B cell (primary cell): ENCODE results near the gene ATXN3. TPM values are rescaled to one million over a fixed set of nuclear protein-coding genes. Genes with fewer than 3 reads are reported as not detected.

Experiments used
- ATAC-seq: fragments of 200-7000 bp; cut with Tn5 transposase; one replicate; pipeline ENCODE4 v1.10.0; 2021; ENCODE audit warnings: low read depth, mild to moderate bottlenecking, moderate number of reproducible peaks, moderate library complexity
- CTCF ChIA-PET: fragments of 350-600 bp; sonication (Branson Sonifier 250); formaldehyde crosslinking; loops from one replicate; lab custom pipeline; 2021; ENCODE audit warnings: antibody characterized with exemption, inconsistent platforms; lab: Charles Lee
- POLR2A ChIA-PET: fragments of 350-600 bp; sonication (Branson Sonifier 250); formaldehyde crosslinking; loops from one replicate; lab custom pipeline; 2021; ENCODE audit warnings: antibody characterized with exemption; lab: Charles Lee
- DNase-seq: peaks from one replicate; pipeline ENCODE4 v3.0.0; 2013
- H2AFZ ChIP-seq: 2 replicates; pipeline ENCODE4 v1.6.1; 2012; ENCODE audit warnings: mild to moderate bottlenecking, low read depth, low read length; ENCODE audit not compliant: insufficient read depth, poor library complexity, severe bottlenecking
- H3K27ac ChIP-seq, 2 donors: 1 replicate in 1 of 2; 2 replicates in 1 of 2; pipeline ENCODE4 v1.5.1; 2012 to 2013; ENCODE audit warnings: low read length in 2 of 2, mild to moderate bottlenecking in 2 of 2, moderate library complexity in 1 of 2
- H3K27me3 ChIP-seq, 4 experiments: fragments of 200-600 bp in 1 of 4; sonication (generic) in 1 of 4; replicated peaks in 1 of 4; 1 replicate in 2 of 4; 2 replicates in 2 of 4; pipeline versions ENCODE4 v1.6.1 to v1.7.0; 2013 to 2016; ENCODE audit warnings: low read length in 3 of 4, mild to moderate bottlenecking in 2 of 4, mixed read lengths in 1 of 4, moderate library complexity in 1 of 4; ENCODE audit not compliant: insufficient read depth in 4 of 4, control insufficient read depth in 3 of 4; ENCODE audit errors: control extremely low read depth in 1 of 4
- H3K36me3 ChIP-seq, 2 experiments: replicated peaks in 1 of 2; 1 replicate in 1 of 2; 2 replicates in 1 of 2; pipeline versions ENCODE4 v1.6.1 to v1.7.1; 2013; ENCODE audit warnings: low read length in 1 of 2; ENCODE audit not compliant: insufficient read depth in 2 of 2, control insufficient read depth in 1 of 2; ENCODE audit errors: control extremely low read depth in 1 of 2, extremely low read depth in 1 of 2
- H3K4me1 ChIP-seq, 2 donors: fragments of 200-600 bp in 1 of 2; sonication (generic) in 1 of 2; 1 replicate in 1 of 2; 2 replicates in 1 of 2; pipeline versions ENCODE4 v1.5.1 to v1.6.1; 2013 to 2017; ENCODE audit warnings: low read length in 2 of 2; ENCODE audit not compliant: control insufficient read depth in 2 of 2, insufficient read depth in 2 of 2
- H3K4me2 ChIP-seq: replicated peaks from 2 replicates; pipeline ENCODE3; 2012; ENCODE audit warnings: mild to moderate bottlenecking, low read depth, low read length; ENCODE audit not compliant: poor library complexity, severe bottlenecking
- H3K4me3 ChIP-seq, 5 experiments: fragments of 200-600 bp in 1 of 5; sonication (generic) in 1 of 5; 1 replicate in 3 of 5; 2 replicates in 2 of 5; pipeline versions ENCODE4 v1.5.1 to v1.7.0; 2011 to 2016; ENCODE audit warnings: low read length in 4 of 5, mild to moderate bottlenecking in 4 of 5, low read depth in 2 of 5, control low read depth in 1 of 5, moderate library complexity in 1 of 5; ENCODE audit not compliant: insufficient read depth in 1 of 5; ENCODE audit errors: control extremely low read depth in 1 of 5, extremely low read depth in 1 of 5
- H3K79me2 ChIP-seq: fragments of 200-600 bp; sonication (generic); one replicate; pipeline ENCODE4 v1.6.0; 2016; ENCODE audit warnings: low read length; ENCODE audit not compliant: control insufficient read depth, insufficient read depth
- H3K9ac ChIP-seq: fragments of 200-600 bp; sonication (generic); 2 replicates; pipeline ENCODE4 v1.6.1; 2017; ENCODE audit warnings: mild to moderate bottlenecking, low read length, moderate library complexity
- H3K9me3 ChIP-seq, 3 donors: one replicate each; pipeline versions ENCODE4 v1.6.1 to v1.7.1; 2013; ENCODE audit warnings: low read length in 2 of 3; ENCODE audit not compliant: control insufficient read depth in 2 of 3, insufficient read depth in 1 of 3; ENCODE audit errors: control extremely low read depth in 1 of 3
- H4K20me1 ChIP-seq: 2 replicates; pipeline ENCODE4 v1.6.0; 2012; ENCODE audit warnings: mild to moderate bottlenecking, low read length; ENCODE audit not compliant: insufficient read depth, control insufficient read depth, poor library complexity, severe bottlenecking
- H3K27ac Mint-ChIP-seq: one replicate; pipeline ENCODE4 v1.8.0; 2021; ENCODE audit warnings: mixed read lengths
- H3K27me3 Mint-ChIP-seq: one replicate; pipeline ENCODE4 v1.8.0; 2021; ENCODE audit warnings: mixed read lengths
- H3K4me1 Mint-ChIP-seq: one replicate; pipeline ENCODE4 v1.8.0; 2021; ENCODE audit warnings: mixed read lengths
- H3K4me3 Mint-ChIP-seq: one replicate; pipeline ENCODE4 v1.8.0; 2021; ENCODE audit warnings: mixed read lengths
- H3K9me3 Mint-ChIP-seq: one replicate; pipeline ENCODE4 v1.8.0; 2022; ENCODE audit warnings: mixed read lengths; ENCODE audit not compliant: insufficient read depth
- CTCF ChIP-seq: fragments of 200-600 bp; IDR thresholded peaks from one replicate; pipeline ENCODE4 v1.8.0; 2022; ENCODE audit warnings: antibody characterized with exemption, mild to moderate bottlenecking
- EZH2 ChIP-seq: IDR thresholded peaks from 2 replicates; pipeline ENCODE4 v1.6.1; 2012; ENCODE audit warnings: borderline replicate concordance, low read depth, mild to moderate bottlenecking, moderate library complexity, low read length; ENCODE audit not compliant: insufficient read depth, poor library complexity, severe bottlenecking
- WGBS: methylation state at CpG from one replicate; pipeline ENCODE4 v1.1.5; 2013; ENCODE audit warnings: missing lambda C conversion rate; ENCODE audit not compliant: insufficient coverage; 5-methylcytosine and 5-hydroxymethylcytosine counted together
- intact Hi-C: fragments of 100-400 bp; cut with micrococcal nuclease; formaldehyde crosslinking; loops from one replicate; pipeline ENCODE4 v1.10.0; 2022
- polyA plus RNA-seq: library from polyadenylated mRNA; depleted of rRNA; stranded (reverse); fragments of >200 nt; gene quantifications from 2 replicates; pipeline ENCODE4 v1.2.3, GENCODE V29; 2012
- total RNA-seq, 2 donors: library from RNA; stranded (reverse); fragments of 120-200 nt in 1 of 2; gene quantifications; 1 replicate in 1 of 2; 2 replicates in 1 of 2; pipeline versions ENCODE4 v1.2.3 to v1.2.4, GENCODE V29; 2013 to 2022

Gene ATXN3
- total and polyA plus RNA-seq, 2 donors (not counting 1 experiment from before 2014, with no cell fraction given): 16.2 to 51.6 TPM

- Histone ChIP-seq H3K9ac (no peak overlapping the region), H4K20me1 (peaks cover 8% of the 10 kb centered on the region), H3K4me1 (peaks cover 7 to 8% of the 10 kb centered on the region in 2 donors), H3K27me3 (no peaks in the 10 kb centered on the region), H3K4me3 (no peak overlapping the region), H3K27ac (no peak overlapping the region), H2AFZ (no peak overlapping the region), H3K4me2 (no peak overlapping the region), H3K79me2 (peaks cover 59% of the 10 kb centered on the region), H3K9me3 (no peaks in the 10 kb centered on the region), H3K36me3 (peaks cover 6 to 21% of the 10 kb centered on the region in 2 experiments)
- TF ChIP-seq EZH2 (no peak), CTCF (no peak)
- DNase-seq (no peak), ATAC-seq (no peak)
- ChIA-PET CTCF (no interaction called here), POLR2A (no interaction called here)
- WGBS: 93% methylated on average over 1 of the region's 1 CpG
- Mint-ChIP-seq H3K27me3 (no peaks in the 10 kb centered on the region), H3K4me1 (peaks cover 25% of the 10 kb centered on the region), H3K4me3 (no peak overlapping the region), H3K27ac (no peak overlapping the region), H3K9me3 (no peaks in the 10 kb centered on the region)
- intact Hi-C loops: no loop called here
These were observed 72.9 kb downstream of the ATXN3 start for GRCh38 chr14:92033433-92033832.

- TF ChIP-seq CTCF (no peak), EZH2 (no peak)
- ChIA-PET POLR2A (no interaction called here), CTCF (no interaction called here)
- Histone ChIP-seq H2AFZ (no peak overlapping the region), H3K4me1 (no peaks in the 10 kb centered on the region), H4K20me1 (no peaks in the 10 kb centered on the region), H3K4me2 (no peak overlapping the region), H3K27ac (no peak overlapping the region), H3K9ac (no peak overlapping the region), H3K36me3 (peaks cover 12 to 42% of the 10 kb centered on the region in 2 experiments), H3K27me3 (no peaks in the 10 kb centered on the region), H3K79me2 (peaks cover 31% of the 10 kb centered on the region), H3K9me3 (no peaks in the 10 kb centered on the region), H3K4me3 (no peak overlapping the region)
- Mint-ChIP-seq H3K4me1 (peaks cover 8% of the 10 kb centered on the region), H3K27me3 (no peaks in the 10 kb centered on the region), H3K4me3 (no peak overlapping the region), H3K9me3 (no peaks in the 10 kb centered on the region), H3K27ac (no peak overlapping the region)
- DNase-seq: peak; percentile 19
- ATAC-seq: no peak
- intact Hi-C loops: no loop called here
- WGBS: 97% methylated on average over 7 of the region's 21 CpGs
These were observed 79.7 kb downstream of the ATXN3 start for GRCh38 chr14:92026548-92027190.
